Measurements from ENCODE around the gene KLF15.
"Not testable (repeated sequence)": the region's sequence is repeated elsewhere in the genome, so short reads cannot be mapped to it uniquely, and the experiment has no call there.

KLF15 gene

GRCh38 chr3:126345641-126346460, 11.4 kb downstream of the KLF15 start:
- DNase-seq, result no peak

- DNase-seq, result no peak
Observed at GRCh38 chr3:126345231-126345630, 12.0 kb downstream of the KLF15 start.

- no peak for DNase-seq
Observed at GRCh38 chr3:126344380-126345041, 12.7 kb downstream of the KLF15 start.

- no peak for DNase-seq
Observed at GRCh38 chr3:126343649-126344035, 13.6 kb downstream of the KLF15 start.

- peak; percentile 36 for DNase-seq
Observed at GRCh38 chr3:126342991-126343648, 14.1 kb downstream of the KLF15 start.

- DNase-seq, result no peak
Observed at GRCh38 chr3:126342211-126342610, 15.0 kb downstream of the KLF15 start.

GRCh38 chr3:126341755-126342150, 15.5 kb downstream of the KLF15 start:
- no peak for DNase-seq

GRCh38 chr3:126340943-126341754, 16.1 kb downstream of the KLF15 start:
- no peak for DNase-seq

- no peak for DNase-seq
Observed at GRCh38 chr3:126340596-126340942, 16.6 kb downstream of the KLF15 start.

GRCh38 chr3:126340081-126340511, 17.1 kb downstream of the KLF15 start:
- no peak for DNase-seq

GRCh38 chr3:126339466-126339865, 17.7 kb downstream of the KLF15 start:
- DNase-seq, result no peak

- no peak for DNase-seq
Observed at GRCh38 chr3:126338790-126339288, 18.4 kb downstream of the KLF15 start.

- no peak for DNase-seq
Observed at GRCh38 chr3:126337980-126338651, 19.1 kb downstream of the KLF15 start.

GRCh38 chr3:126331812-126332336, 25.3 kb downstream of the KLF15 start:
- not testable (repeated sequence) for DNase-seq

GRCh38 chr3:126329927-126330725, 27.1 kb downstream of the KLF15 start:
- no peak for DNase-seq

- DNase-seq, result no peak
Observed at GRCh38 chr3:126326629-126327028, 30.6 kb downstream of the KLF15 start.

GRCh38 chr3:126322181-126322967, 34.8 kb downstream of the KLF15 start:
- DNase-seq, result no peak

- DNase-seq, result no peak
Observed at GRCh38 chr3:126321490-126321889, 35.7 kb downstream of the KLF15 start.

GRCh38 chr3:126320517-126321293, 36.5 kb downstream of the KLF15 start:
- DNase-seq, result no peak

Data from hematopoietic multipotent progenitor cell treated with erythropoietin and hydrocortisone succinate and interleukin-3 and kit ligand, for 6 days (in vitro differentiated cells).